HEK293 (cell line): Measurements from ENCODE around the gene OTOS.

ENCODE experiments used
- CTCF ChIA-PET: fragments of 350-600 bp; formaldehyde crosslinking; extraction: SDS; loops from one replicate; lab custom pipeline; 2021; ENCODE audit warnings: antibody characterized with exemption; lab: Yijun Ruan, JAX
- POLR2A ChIA-PET: fragments of 300-600 bp; formaldehyde crosslinking; extraction: SDS; loops from one replicate; lab custom pipeline; 2020; ENCODE audit warnings: antibody characterized with exemption, inconsistent platforms; lab: Yijun Ruan, JAX
- H3K27ac ChIP-seq: fragments of 200-500 bp; sonication (Bioruptor generic); 2 replicates; pipeline ENCODE4 v1.5.1; 2014; ENCODE audit warnings: low read depth, low read length, control low read depth, inconsistent platforms; ENCODE audit errors: extremely low read depth
- H3K36me3 ChIP-seq, 2 experiments: fragments of 200-500 bp in 1 of 2; sonication (Bioruptor generic) in 1 of 2; 1 replicate in 1 of 2; 2 replicates in 1 of 2; pipeline ENCODE4 v1.5.1; 2014 to 2017; ENCODE audit warnings: inconsistent platforms in 2 of 2, low read length in 2 of 2; ENCODE audit not compliant: control insufficient read depth in 2 of 2, insufficient read depth in 1 of 2
- H3K4me1 ChIP-seq: fragments of 200-500 bp; sonication (Bioruptor generic); 2 replicates; pipeline ENCODE4 v1.5.1; 2014; ENCODE audit warnings: mild to moderate bottlenecking, low read length, inconsistent platforms; ENCODE audit not compliant: control insufficient read depth, insufficient read depth
- H3K4me3 ChIP-seq: 2 replicates; pipeline ENCODE4 v1.5.1; 2011; ENCODE audit warnings: low read depth, mild to moderate bottlenecking, control low read depth, low read length, moderate library complexity
- H3K9me3 ChIP-seq: fragments of 200-500 bp; sonication (Bioruptor generic); 2 replicates; pipeline ENCODE4 v1.5.1; 2014; ENCODE audit warnings: low read depth, low read length, inconsistent platforms; ENCODE audit not compliant: control insufficient read depth, insufficient read depth
- BCL11A ChIP-seq: fragments of 450-650 bp; formaldehyde crosslinking; IDR thresholded peaks from 2 replicates; pipeline ENCODE4 v1.5.1; 2016; ENCODE audit warnings: low read depth, missing biosample characterization, missing genetic modification characterization
- GFI1B ChIP-seq: fragments of 450-650 bp; formaldehyde crosslinking; IDR thresholded peaks from 2 replicates; pipeline ENCODE4 v1.5.1; 2016; ENCODE audit warnings: missing biosample characterization, missing genetic modification characterization
- HOXD13 ChIP-seq: sonication (generic); formaldehyde crosslinking; IDR thresholded peaks from 2 replicates; pipeline ENCODE4 v1.8.0; 2022; ENCODE audit warnings: missing genetic modification reagents, borderline replicate concordance
- OSR2 ChIP-seq: fragments of 450-650 bp; formaldehyde crosslinking; IDR thresholded peaks from 2 replicates; pipeline ENCODE4 v1.5.1; 2016; ENCODE audit warnings: missing biosample characterization, missing genetic modification characterization
- OVOL3 ChIP-seq: fragments of 450-650 bp; formaldehyde crosslinking; IDR thresholded peaks from 2 replicates; pipeline ENCODE4 v1.5.1; 2016; ENCODE audit warnings: missing biosample characterization, missing genetic modification characterization
- PRDM1 ChIP-seq: fragments of 450-650 bp; formaldehyde crosslinking; IDR thresholded peaks from 2 replicates; pipeline ENCODE4; 2016; ENCODE audit warnings: missing biosample characterization, missing genetic modification characterization
- YY1 ChIP-seq: fragments of 450-650 bp; formaldehyde crosslinking; IDR thresholded peaks from 2 replicates; pipeline ENCODE4 v1.5.1; 2018; ENCODE audit warnings: missing biosample characterization, missing genetic modification characterization
- ZBTB48 ChIP-seq: fragments of 450-650 bp; formaldehyde crosslinking; IDR thresholded peaks from 2 replicates; pipeline ENCODE4 v1.5.1; 2016; ENCODE audit warnings: missing biosample characterization, missing genetic modification characterization
- ZFP3 ChIP-seq: fragments of 450-650 bp; formaldehyde crosslinking; IDR thresholded peaks from 2 replicates; pipeline ENCODE4 v1.5.1; 2016; ENCODE audit warnings: low read depth, missing biosample characterization, missing genetic modification characterization
- ZFP37 ChIP-seq: fragments of 450-650 bp; formaldehyde crosslinking; IDR thresholded peaks from 2 replicates; pipeline ENCODE4 v1.5.1; 2016; ENCODE audit warnings: missing biosample characterization, missing genetic modification characterization
- ZNF133 ChIP-seq: fragments of 450-650 bp; formaldehyde crosslinking; IDR thresholded peaks from 2 replicates; pipeline ENCODE4 v1.5.1; 2016; ENCODE audit warnings: missing biosample characterization, missing genetic modification characterization
- ZNF146 ChIP-seq: fragments of 450-650 bp; formaldehyde crosslinking; IDR thresholded peaks from 2 replicates; pipeline ENCODE4 v1.5.1; 2016; ENCODE audit warnings: missing biosample characterization, missing genetic modification characterization
- ZNF274 ChIP-seq, 2 experiments: fragments of 200-500 bp in 1 of 2; fragments of 450-650 bp in 1 of 2; sonication (Bioruptor generic) in 1 of 2; formaldehyde crosslinking in 1 of 2; IDR thresholded peaks; 2 replicates each; pipeline versions ENCODE4 v1.5.1 to v1.6.1; 2014 to 2016; ENCODE audit warnings: borderline replicate concordance in 1 of 2, inconsistent platforms in 1 of 2, low read length in 1 of 2, missing biosample characterization in 1 of 2, missing genetic modification characterization in 1 of 2
- ZNF433 ChIP-seq: fragments of 450-650 bp; formaldehyde crosslinking; IDR thresholded peaks from 2 replicates; pipeline ENCODE4 v1.5.1; 2016; ENCODE audit warnings: missing biosample characterization, missing genetic modification characterization, low read depth
- ZNF645 ChIP-seq: fragments of 450-650 bp; formaldehyde crosslinking; IDR thresholded peaks from 2 replicates; pipeline ENCODE4; 2016; ENCODE audit warnings: missing biosample characterization, missing genetic modification characterization
- ZNF747 ChIP-seq: fragments of 450-650 bp; formaldehyde crosslinking; IDR thresholded peaks from 2 replicates; pipeline ENCODE4 v1.5.1; 2016; ENCODE audit warnings: missing biosample characterization, missing genetic modification characterization
- ZNF785 ChIP-seq: fragments of 450-650 bp; formaldehyde crosslinking; IDR thresholded peaks from 2 replicates; pipeline ENCODE4 v1.5.1; 2016; ENCODE audit warnings: missing biosample characterization, missing genetic modification characterization
- ZNF837 ChIP-seq: fragments of 450-650 bp; formaldehyde crosslinking; IDR thresholded peaks from 2 replicates; pipeline ENCODE4 v1.5.1; 2016; ENCODE audit warnings: missing biosample characterization, missing genetic modification characterization
- TF ChIP-seq, protein P1 (sequence below): fragments of 450-650 bp; formaldehyde crosslinking; IDR thresholded peaks from 2 replicates; pipeline ENCODE4 v1.5.1; 2017; ENCODE audit warnings: missing biosample characterization, missing genetic modification characterization
- TF ChIP-seq, protein P2 (sequence below): fragments of 450-650 bp; formaldehyde crosslinking; IDR thresholded peaks from 2 replicates; pipeline ENCODE4 v1.5.0; 2017; ENCODE audit warnings: missing biosample characterization, missing genetic modification characterization, borderline replicate concordance
- TF ChIP-seq, protein P3 (sequence below): fragments of 450-650 bp; formaldehyde crosslinking; IDR thresholded peaks from 2 replicates; pipeline ENCODE4 v1.5.1; 2016; ENCODE audit warnings: missing biosample characterization, missing genetic modification characterization, borderline replicate concordance

The OTOS gene

DNA sequence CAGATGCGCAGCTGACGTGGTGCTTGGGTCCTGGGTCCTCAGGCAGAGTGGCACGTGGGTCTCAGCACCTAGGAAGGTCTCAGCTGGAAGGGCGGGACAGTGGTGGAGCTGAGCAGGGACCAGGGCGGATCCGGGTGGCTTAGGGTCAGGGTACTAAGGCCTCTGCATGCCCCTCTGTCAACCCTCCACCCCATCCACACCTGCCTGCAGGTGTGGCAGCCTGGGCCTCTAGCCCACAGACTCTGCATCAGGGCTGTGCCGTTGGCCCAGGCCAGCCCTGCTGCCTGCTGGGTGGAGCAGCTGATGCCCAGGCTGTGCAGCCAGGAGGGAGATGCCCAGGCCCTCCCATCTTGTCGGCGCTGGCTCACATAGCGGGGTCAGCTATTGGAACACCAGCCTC lies 24.6 kb upstream of the OTOS start (continued):
- TF ChIP-seq, protein P1, sequence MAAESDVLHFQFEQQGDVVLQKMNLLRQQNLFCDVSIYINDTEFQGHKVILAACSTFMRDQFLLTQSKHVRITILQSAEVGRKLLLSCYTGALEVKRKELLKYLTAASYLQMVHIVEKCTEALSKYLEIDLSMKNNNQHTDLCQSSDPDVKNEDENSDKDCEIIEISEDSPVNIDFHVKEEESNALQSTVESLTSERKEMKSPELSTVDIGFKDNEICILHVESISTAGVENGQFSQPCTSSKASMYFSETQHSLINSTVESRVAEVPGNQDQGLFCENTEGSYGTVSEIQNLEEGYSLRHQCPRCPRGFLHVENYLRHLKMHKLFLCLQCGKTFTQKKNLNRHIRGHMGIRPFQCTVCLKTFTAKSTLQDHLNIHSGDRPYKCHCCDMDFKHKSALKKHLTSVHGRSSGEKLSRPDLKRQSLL (tag by site-specific recombination), result no peak
- no peak for TF ChIP-seq ZFP3 (tag by site-specific recombination)
- TF ChIP-seq GFI1B, result no peak
- no peak for TF ChIP-seq ZNF837
- TF ChIP-seq, all 188 proteins: peak for 0

GRCh38 chr2:240164586-240164985 lies 24.1 kb upstream of the OTOS start:
- CTCF ChIA-PET, result interaction anchor here (0.7 kb wide), 1 partner anchor 1157 kb away, joined by 5 read pairs; no protein-coding TSS in a partner anchor
- Histone ChIP-seq H3K36me3 (no peaks in the 10 kb centered on the region), H3K4me3 (no peak overlapping the region), H3K4me1 (no peaks in the 10 kb centered on the region), H3K9me3 (no peaks in the 10 kb centered on the region), H3K27ac (no peak overlapping the region)
- POLR2A ChIA-PET, result interaction anchor here (0.5 kb wide), 1 partner anchor 139 kb away, joined by 3 read pairs; no protein-coding TSS in a partner anchor
- TF ChIP-seq ZNF747, result no peak
- no peak for TF ChIP-seq YY1 (tag by site-specific recombination)
- TF ChIP-seq ZNF433 (tag by site-specific recombination), result no peak
- no peak for TF ChIP-seq OSR2 (tag by site-specific recombination)
- no peak for TF ChIP-seq ZFP37
- TF ChIP-seq ZNF133, result no peak
- TF ChIP-seq, protein P2, sequence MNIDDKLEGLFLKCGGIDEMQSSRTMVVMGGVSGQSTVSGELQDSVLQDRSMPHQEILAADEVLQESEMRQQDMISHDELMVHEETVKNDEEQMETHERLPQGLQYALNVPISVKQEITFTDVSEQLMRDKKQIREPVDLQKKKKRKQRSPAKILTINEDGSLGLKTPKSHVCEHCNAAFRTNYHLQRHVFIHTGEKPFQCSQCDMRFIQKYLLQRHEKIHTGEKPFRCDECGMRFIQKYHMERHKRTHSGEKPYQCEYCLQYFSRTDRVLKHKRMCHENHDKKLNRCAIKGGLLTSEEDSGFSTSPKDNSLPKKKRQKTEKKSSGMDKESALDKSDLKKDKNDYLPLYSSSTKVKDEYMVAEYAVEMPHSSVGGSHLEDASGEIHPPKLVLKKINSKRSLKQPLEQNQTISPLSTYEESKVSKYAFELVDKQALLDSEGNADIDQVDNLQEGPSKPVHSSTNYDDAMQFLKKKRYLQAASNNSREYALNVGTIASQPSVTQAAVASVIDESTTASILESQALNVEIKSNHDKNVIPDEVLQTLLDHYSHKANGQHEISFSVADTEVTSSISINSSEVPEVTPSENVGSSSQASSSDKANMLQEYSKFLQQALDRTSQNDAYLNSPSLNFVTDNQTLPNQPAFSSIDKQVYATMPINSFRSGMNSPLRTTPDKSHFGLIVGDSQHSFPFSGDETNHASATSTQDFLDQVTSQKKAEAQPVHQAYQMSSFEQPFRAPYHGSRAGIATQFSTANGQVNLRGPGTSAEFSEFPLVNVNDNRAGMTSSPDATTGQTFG (tag by site-specific recombination), result no peak
- TF ChIP-seq HOXD13 (CRISPR knock-in tag), result no peak
- TF ChIP-seq PRDM1, result no peak
- no peak for TF ChIP-seq OVOL3 (tag by site-specific recombination)
- TF ChIP-seq ZNF785 (tag by site-specific recombination), result no peak
- no peak for TF ChIP-seq ZNF146
- TF ChIP-seq BCL11A (tag by site-specific recombination), result no peak
- no peak for TF ChIP-seq ZNF274 (IDR thresholded peaks at IDR 0.05; ENCODE audit: low read length)
- no peak for TF ChIP-seq ZNF274 (tag by site-specific recombination; IDR thresholded peaks at IDR 0.05; ENCODE audit: borderline replicate concordance)
- TF ChIP-seq ZBTB48, result no peak
- TF ChIP-seq, protein P1 (tag by site-specific recombination), result no peak
- no peak for TF ChIP-seq ZNF645
- TF ChIP-seq, protein P3, sequence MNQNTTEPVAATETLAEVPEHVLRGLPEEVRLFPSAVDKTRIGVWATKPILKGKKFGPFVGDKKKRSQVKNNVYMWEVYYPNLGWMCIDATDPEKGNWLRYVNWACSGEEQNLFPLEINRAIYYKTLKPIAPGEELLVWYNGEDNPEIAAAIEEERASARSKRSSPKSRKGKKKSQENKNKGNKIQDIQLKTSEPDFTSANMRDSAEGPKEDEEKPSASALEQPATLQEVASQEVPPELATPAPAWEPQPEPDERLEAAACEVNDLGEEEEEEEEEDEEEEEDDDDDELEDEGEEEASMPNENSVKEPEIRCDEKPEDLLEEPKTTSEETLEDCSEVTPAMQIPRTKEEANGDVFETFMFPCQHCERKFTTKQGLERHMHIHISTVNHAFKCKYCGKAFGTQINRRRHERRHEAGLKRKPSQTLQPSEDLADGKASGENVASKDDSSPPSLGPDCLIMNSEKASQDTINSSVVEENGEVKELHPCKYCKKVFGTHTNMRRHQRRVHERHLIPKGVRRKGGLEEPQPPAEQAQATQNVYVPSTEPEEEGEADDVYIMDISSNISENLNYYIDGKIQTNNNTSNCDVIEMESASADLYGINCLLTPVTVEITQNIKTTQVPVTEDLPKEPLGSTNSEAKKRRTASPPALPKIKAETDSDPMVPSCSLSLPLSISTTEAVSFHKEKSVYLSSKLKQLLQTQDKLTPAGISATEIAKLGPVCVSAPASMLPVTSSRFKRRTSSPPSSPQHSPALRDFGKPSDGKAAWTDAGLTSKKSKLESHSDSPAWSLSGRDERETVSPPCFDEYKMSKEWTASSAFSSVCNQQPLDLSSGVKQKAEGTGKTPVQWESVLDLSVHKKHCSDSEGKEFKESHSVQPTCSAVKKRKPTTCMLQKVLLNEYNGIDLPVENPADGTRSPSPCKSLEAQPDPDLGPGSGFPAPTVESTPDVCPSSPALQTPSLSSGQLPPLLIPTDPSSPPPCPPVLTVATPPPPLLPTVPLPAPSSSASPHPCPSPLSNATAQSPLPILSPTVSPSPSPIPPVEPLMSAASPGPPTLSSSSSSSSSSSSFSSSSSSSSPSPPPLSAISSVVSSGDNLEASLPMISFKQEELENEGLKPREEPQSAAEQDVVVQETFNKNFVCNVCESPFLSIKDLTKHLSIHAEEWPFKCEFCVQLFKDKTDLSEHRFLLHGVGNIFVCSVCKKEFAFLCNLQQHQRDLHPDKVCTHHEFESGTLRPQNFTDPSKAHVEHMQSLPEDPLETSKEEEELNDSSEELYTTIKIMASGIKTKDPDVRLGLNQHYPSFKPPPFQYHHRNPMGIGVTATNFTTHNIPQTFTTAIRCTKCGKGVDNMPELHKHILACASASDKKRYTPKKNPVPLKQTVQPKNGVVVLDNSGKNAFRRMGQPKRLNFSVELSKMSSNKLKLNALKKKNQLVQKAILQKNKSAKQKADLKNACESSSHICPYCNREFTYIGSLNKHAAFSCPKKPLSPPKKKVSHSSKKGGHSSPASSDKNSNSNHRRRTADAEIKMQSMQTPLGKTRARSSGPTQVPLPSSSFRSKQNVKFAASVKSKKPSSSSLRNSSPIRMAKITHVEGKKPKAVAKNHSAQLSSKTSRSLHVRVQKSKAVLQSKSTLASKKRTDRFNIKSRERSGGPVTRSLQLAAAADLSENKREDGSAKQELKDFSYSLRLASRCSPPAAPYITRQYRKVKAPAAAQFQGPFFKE (tag by site-specific recombination), result no peak
